Esophagus muscularis mucosa (tissue), 3 donors: Measurements from ENCODE around the gene KCNAB1.

ENCODE experiments used
- CTCF ChIP-seq, 3 experiments: fragments of 200-600 bp in 2 of 3; fragments of 450-650 bp in 1 of 3; sonication (generic) in 2 of 3; IDR thresholded peaks; one replicate each; pipeline ENCODE4 v1.5.1; 2017 to 2019; ENCODE audit warnings: antibody characterized with exemption in 3 of 3, mild to moderate bottlenecking in 2 of 3, moderate library complexity in 1 of 3
- POLR2A ChIP-seq: fragments of 450-650 bp; IDR thresholded peaks from one replicate; pipeline ENCODE4 v1.6.1; 2017; ENCODE audit warnings: antibody characterized with exemption, moderate library complexity, mild to moderate bottlenecking, low read depth
- POLR2AphosphoS5 ChIP-seq, 2 donors: sonication (generic); formaldehyde crosslinking; IDR thresholded peaks; one replicate each; pipeline ENCODE4 v1.6.1; 2017; ENCODE audit warnings: antibody characterized with exemption in 2 of 2

DNA sequence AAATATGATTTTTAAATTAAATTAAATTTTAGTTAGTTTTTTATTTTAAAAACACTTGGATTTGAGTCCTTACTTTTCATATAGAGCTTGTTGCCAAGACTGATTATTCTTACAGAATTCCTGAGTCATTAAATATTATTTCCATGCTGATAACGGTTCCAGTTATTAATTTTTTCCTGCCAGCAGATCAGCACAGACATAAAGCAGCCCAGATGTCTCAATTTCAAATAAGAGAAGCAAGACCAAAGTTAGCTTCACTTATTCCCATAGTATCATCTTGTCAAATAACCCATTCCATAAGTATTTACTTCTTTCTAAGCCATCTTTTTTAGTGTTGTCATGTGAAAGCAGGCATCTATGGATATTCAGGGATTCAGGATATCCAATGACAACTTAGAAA, 359.2 kb downstream of the KCNAB1 start:
- no peak for TF ChIP-seq CTCF (IDR thresholded peaks at IDR 0.05)
- TF ChIP-seq POLR2A, result no peak
- TF ChIP-seq POLR2AphosphoS5 (IDR thresholded peaks at IDR 0.05), result no peak
